ENCODE results near the gene KCNK17. TPM values are rescaled to one million over a fixed set of nuclear protein-coding genes. Genes with fewer than 3 reads are reported as not detected.

KCNK17 gene
- polyA plus RNA-seq, 3 donors, result not detected

DNA sequence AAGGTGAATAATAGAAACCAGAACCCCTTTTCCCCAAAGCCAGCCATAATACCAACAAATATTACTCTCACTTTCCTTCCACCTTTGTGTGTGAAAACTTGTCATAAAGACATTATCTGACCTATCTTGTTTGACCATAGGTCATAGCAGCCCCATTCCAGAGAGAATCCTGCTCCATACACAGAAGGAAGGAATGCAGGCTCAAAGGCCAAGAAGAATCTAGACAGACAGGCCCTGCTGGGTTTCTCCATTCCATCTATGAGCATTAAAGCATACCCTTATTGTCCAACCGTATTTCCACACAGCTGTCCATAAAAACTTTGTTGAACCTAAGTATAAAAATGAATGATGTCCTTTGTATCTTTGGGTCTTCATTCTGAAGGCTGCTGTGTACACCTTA, 44.3 kb downstream of the KCNK17 start:
- Histone ChIP-seq H3K4me1 (ENCODE audit: control insufficient read depth in 1 of 2, insufficient read depth in 2 of 2, low read length in 2 of 2) (no peaks in the 10 kb centered on the region), H3K27ac (ENCODE audit: low read depth in 1 of 2, low read length in 2 of 2) (no peak overlapping the region), H2AFZ (ENCODE audit: insufficient read depth, low read depth, low read length, poor library complexity, severe bottlenecking) (no peak overlapping the region), H3K79me2 (ENCODE audit: insufficient read depth, low read length) (no peaks in the 10 kb centered on the region), H3K4me3 (replicated peaks in 1 of 3; ENCODE audit: low read depth in 2 of 3, low read length in 3 of 3) (no peak overlapping the region), H3K36me3 (replicated peaks in 1 of 2; ENCODE audit: control insufficient read depth in 1 of 2, insufficient read depth in 2 of 2, low read length in 2 of 2) (no peaks in the 10 kb centered on the region), H3K27me3 (ENCODE audit: control insufficient read depth in 2 of 2, insufficient read depth in 2 of 2, low read length in 2 of 2) (no peaks in the 10 kb centered on the region), H3K9ac (ENCODE audit: insufficient read depth, low read length, poor library complexity, severe bottlenecking) (no peak overlapping the region), H4K20me1 (ENCODE audit: insufficient read depth, low read length) (no peaks in the 10 kb centered on the region), H3K4me2 (replicated peaks; ENCODE audit: extremely low read depth, low read length, poor library complexity, severe bottlenecking) (no peak overlapping the region), H3K9me3 (replicated peaks in 1 of 2; ENCODE audit: control insufficient read depth in 1 of 2, insufficient read depth in 1 of 2, low read length in 2 of 2) (no peaks in the 10 kb centered on the region)
- no peaks in the 10 kb centered on the region for H3K36me3 Mint-ChIP-seq
- intact Hi-C loops (cut with micrococcal nuclease), result no loop called here
- no peak overlapping the region for H3K27ac Mint-ChIP-seq
- peaks cover 0 to 3% (median 0%) of the 10 kb centered on the region in 7 donors for H3K9me3 Mint-ChIP-seq
- H3K4me3 Mint-ChIP-seq, result no peak overlapping the region
- H3K4me1 Mint-ChIP-seq, result peaks cover 5% of the 10 kb centered on the region
- H3K27me3 Mint-ChIP-seq (ENCODE audit: low read depth in 3 of 3), result peaks cover 1 to 3% (median 3%) of the 10 kb centered on the region in 3 donors
- no CpG with 5 or more reads among the region's 1 CpG for WGBS (ENCODE audit: insufficient coverage)
- TF ChIP-seq, protein P1, sequence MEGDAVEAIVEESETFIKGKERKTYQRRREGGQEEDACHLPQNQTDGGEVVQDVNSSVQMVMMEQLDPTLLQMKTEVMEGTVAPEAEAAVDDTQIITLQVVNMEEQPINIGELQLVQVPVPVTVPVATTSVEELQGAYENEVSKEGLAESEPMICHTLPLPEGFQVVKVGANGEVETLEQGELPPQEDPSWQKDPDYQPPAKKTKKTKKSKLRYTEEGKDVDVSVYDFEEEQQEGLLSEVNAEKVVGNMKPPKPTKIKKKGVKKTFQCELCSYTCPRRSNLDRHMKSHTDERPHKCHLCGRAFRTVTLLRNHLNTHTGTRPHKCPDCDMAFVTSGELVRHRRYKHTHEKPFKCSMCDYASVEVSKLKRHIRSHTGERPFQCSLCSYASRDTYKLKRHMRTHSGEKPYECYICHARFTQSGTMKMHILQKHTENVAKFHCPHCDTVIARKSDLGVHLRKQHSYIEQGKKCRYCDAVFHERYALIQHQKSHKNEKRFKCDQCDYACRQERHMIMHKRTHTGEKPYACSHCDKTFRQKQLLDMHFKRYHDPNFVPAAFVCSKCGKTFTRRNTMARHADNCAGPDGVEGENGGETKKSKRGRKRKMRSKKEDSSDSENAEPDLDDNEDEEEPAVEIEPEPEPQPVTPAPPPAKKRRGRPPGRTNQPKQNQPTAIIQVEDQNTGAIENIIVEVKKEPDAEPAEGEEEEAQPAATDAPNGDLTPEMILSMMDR (IDR thresholded peaks at IDR 0.05), result no peak
- no peak for DNase-seq

DNA sequence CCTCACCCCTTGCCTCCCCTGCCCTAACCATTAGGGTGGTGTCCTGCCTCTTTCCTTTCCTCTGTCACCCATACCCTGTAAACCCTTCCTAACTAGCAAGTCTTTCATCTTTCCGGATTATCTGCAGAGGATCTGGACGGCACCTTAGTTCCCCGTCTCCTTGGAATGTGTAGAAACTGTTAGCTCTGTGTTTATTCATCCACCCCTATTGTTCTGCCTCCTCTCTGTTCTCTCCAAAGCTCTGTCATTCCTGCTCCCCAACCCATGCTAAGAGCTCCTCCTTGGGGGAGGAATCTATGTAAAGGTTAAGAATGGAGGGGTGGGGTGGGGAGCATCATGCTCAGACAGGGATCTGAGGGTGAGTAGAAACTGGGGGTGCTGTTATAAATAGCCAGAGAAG, 45.5 kb downstream of the KCNK17 start:
- Histone ChIP-seq H4K20me1 (ENCODE audit: insufficient read depth, low read length) (no peaks in the 10 kb centered on the region), H3K9me3 (replicated peaks in 1 of 2; ENCODE audit: control insufficient read depth in 1 of 2, insufficient read depth in 1 of 2, low read length in 2 of 2) (no peaks in the 10 kb centered on the region), H3K79me2 (ENCODE audit: insufficient read depth, low read length) (no peaks in the 10 kb centered on the region), H3K4me1 (ENCODE audit: control insufficient read depth in 1 of 2, insufficient read depth in 2 of 2, low read length in 2 of 2) (peaks cover 2 to 4% of the 10 kb centered on the region in 2 donors), H3K4me2 (replicated peaks; ENCODE audit: extremely low read depth, low read length, poor library complexity, severe bottlenecking) (no peak overlapping the region), H3K27me3 (ENCODE audit: control insufficient read depth in 2 of 2, insufficient read depth in 2 of 2, low read length in 2 of 2) (no peaks in the 10 kb centered on the region), H3K36me3 (replicated peaks in 1 of 2; ENCODE audit: control insufficient read depth in 1 of 2, insufficient read depth in 2 of 2, low read length in 2 of 2) (no peaks in the 10 kb centered on the region), H3K4me3 (replicated peaks in 1 of 3; ENCODE audit: low read depth in 2 of 3, low read length in 3 of 3) (no peak overlapping the region), H3K9ac (ENCODE audit: insufficient read depth, low read length, poor library complexity, severe bottlenecking) (no peak overlapping the region), H3K27ac (ENCODE audit: low read depth in 1 of 2, low read length in 2 of 2) (no peak overlapping the region), H2AFZ (ENCODE audit: insufficient read depth, low read depth, low read length, poor library complexity, severe bottlenecking) (no peak overlapping the region)
- intact Hi-C loops (cut with micrococcal nuclease), result no loop called here
- no peak overlapping the region for H3K4me3 Mint-ChIP-seq
- peaks cover 10% of the 10 kb centered on the region for H3K4me1 Mint-ChIP-seq
- TF ChIP-seq, protein P1 (IDR thresholded peaks at IDR 0.05), result no peak
- no peak for DNase-seq
- H3K36me3 Mint-ChIP-seq, result no peaks in the 10 kb centered on the region
- no CpG with 5 or more reads among the region's 3 CpGs for WGBS (ENCODE audit: insufficient coverage)
- H3K27me3 Mint-ChIP-seq (ENCODE audit: low read depth in 3 of 3), result peaks cover 0 to 3% (median 1%) of the 10 kb centered on the region in 3 donors
- H3K9me3 Mint-ChIP-seq, result peaks cover 0 to 3% (median 0%) of the 10 kb centered on the region in 7 donors
- no peak overlapping the region for H3K27ac Mint-ChIP-seq
